Tongue (tissue), 2 donors: ENCODE measurements around the gene PARD3B. TPM values are rescaled to one million over a fixed set of nuclear protein-coding genes. Genes with fewer than 3 reads are reported as not detected.

Experiments
- DNase-seq: peaks from one replicate; pipeline ENCODE4 v3.0.0-alpha.2; 2015
- total RNA-seq: library from RNA; depleted of rRNA; stranded (reverse); fragments of >200 nt; gene quantifications from one replicate; pipeline ENCODE4 v1.2.3, GENCODE V29; 2014

PARD3B gene
- total RNA-seq, 1 donor from 2014 or later = 21.5 TPM

GRCh38 chr2:205524656-205525055 lies 979.4 kb downstream of the PARD3B start:
- DNase-seq = no peak

DNA sequence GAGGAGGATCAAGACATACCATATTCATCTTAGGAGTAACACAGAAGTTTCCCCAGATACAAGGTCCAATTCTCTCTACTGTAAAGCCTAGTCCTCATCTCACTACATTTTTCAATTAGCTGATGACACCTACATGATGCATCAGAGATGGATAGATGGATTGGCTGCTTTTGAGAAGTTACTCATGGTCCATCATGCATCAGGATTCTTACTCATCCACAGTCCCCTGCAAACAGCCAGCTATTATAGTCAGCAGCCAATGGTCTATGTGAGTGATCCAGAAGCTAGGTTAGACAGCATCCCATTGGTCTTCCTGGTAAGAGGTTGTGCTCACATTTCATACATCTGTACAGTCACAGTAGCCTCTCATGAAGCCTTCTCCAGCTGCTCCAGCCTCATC lies 982.5 kb downstream of the PARD3B start:
- no peak for DNase-seq

- no peak for DNase-seq
Measured at GRCh38 chr2:205531072-205531471, 985.8 kb downstream of the PARD3B start.

- DNase-seq = no peak
Measured at GRCh38 chr2:205531489-205532148, 986.3 kb downstream of the PARD3B start.

- DNase-seq = no peak
Measured at GRCh38 chr2:205535001-205535400, 989.7 kb downstream of the PARD3B start.

- no peak for DNase-seq
Measured at GRCh38 chr2:205539603-205540002, 994.3 kb downstream of the PARD3B start.

GRCh38 chr2:205540036-205540435 lies 994.8 kb downstream of the PARD3B start:
- DNase-seq = peak; percentile 24

DNA sequence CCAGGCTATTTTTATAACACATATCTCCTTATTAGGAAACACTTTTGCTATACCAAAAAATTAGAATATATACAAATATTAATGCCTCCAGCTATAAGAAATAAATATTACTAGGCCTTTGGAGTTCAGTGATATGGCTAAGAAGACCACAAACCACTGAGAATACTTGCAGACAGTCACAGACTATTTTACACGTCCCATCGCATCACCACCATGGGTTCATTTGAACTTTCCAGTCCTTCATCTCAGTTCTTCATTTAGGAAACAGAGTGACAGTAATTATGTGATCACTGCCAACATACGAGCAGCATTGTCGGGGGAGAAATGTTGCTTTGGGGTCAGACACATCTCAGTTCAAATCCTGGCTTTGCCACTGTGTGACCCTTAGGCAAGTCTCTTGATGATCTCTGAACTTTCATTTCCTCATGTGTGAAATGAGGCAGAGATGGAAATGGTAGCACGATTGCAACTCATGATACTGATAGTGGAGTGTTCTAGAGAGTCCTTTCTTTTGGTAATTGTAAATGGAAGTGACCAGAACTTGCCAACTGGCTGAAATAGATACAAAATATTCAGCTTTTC lies 998.1 kb downstream of the PARD3B start:
- no peak for DNase-seq

GRCh38 chr2:205543937-205544702 lies 998.8 kb downstream of the PARD3B start:
- peak; percentile 24 for DNase-seq

GRCh38 chr2:205545971-205546816 lies 1000.9 kb downstream of the PARD3B start:
- DNase-seq = no peak

- no peak for DNase-seq
Measured at GRCh38 chr2:205555566-205556230, 1010.4 kb downstream of the PARD3B start.

DNA sequence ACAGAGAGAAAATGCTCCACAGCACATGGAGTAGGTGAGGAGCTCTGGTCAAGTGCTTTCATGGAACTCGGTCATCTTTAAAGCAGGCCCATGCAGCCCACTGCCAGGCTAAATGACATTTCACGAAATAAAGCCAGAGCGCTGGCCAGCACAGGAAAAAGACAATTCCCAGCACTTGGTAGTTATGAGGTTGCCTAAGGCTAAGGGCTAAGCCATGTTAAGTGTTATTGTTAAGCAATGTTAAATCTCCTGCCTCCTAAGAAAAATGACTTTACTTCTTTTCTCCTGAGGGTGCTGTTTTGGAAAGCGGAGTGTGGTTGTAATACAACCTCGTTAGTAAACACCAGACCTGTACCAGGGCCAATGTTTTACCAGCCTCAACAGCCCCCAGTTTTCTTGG lies 1011.1 kb downstream of the PARD3B start:
- no peak for DNase-seq

GRCh38 chr2:205556841-205557539 lies 1011.7 kb downstream of the PARD3B start:
- peak; percentile 15 for DNase-seq

DNA sequence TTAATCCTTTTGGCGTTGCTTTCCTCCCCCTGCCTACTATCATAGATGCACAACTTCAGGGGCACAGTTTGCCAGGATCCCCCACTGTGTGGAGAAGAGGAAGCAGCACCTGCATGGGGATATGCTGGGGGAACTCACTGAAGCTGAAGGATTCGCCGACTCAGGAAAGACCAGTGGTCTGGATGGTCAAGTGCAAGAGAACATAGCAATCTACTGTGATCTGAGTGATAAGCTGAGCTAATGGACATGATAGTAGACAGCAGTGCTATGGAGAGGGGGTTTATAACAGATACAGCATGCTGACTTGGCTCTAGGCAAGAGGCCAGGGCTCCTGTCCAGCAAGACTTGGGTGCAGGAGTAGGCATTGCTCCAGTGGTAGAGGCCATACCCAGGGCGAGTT lies 1012.6 kb downstream of the PARD3B start:
- DNase-seq = no peak

- DNase-seq = no peak
Measured at GRCh38 chr2:205561441-205561840, 1016.2 kb downstream of the PARD3B start.

GRCh38 chr2:205563646-205564045 lies 1018.4 kb downstream of the PARD3B start:
- DNase-seq = no peak

DNA sequence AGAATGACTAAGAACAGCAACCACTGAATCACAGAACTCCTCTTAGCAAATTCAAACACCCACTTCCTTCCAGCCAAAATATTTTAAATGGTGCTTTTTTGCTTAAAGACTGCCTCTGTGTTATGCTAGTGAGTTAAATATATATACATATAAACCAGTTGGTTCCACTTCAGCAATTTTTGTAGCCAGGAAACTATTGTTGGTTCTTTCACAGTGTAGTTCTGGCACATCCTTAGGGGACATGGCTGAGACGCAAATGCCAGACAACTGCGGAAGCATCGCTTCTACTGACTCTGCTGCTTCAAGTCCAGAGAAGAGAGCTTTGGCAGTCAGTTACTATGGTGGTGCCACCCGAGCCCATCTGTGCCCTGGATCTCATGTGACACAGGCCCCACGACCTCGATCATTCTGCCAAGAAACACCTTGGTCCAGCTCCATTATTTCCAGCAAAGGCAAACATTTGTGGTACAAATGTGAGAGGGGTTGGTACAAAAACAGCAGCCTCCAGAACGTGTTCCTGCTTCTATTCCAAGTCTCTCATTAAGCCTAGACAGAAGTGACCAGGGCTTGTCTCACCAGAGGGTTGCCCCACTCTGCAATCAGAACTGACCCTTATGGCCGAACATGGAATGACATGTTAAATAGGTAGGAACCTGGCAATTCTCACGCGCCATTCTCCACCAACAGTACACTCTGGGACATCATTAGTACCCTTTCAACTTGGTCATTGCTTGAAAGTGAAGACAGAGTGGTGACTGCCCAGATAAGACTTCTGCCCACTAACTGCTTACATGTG lies 1019.3 kb downstream of the PARD3B start:
- DNase-seq = no peak

- DNase-seq = no peak
Measured at GRCh38 chr2:205565142-205565522, 1019.9 kb downstream of the PARD3B start.

GRCh38 chr2:205566606-205567168 lies 1021.4 kb downstream of the PARD3B start:
- no peak for DNase-seq

DNA sequence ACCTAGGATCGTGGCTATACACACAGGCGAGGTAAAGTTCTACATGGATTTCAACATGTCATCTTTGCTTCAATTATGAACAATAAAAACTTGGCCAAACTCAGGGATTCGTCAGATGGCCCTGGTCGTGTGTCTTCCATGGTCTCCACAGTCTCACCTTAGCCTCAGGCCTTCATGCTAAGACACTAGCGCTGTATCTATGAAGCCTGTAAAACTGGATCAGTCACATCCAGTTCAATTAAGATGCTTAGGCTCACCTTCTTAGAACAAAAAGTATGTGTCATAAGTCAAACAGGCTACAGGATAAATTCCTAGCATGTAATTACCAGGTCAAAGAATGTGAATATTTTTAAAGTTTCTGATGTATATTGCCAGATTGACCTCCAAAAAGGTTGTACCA lies 1023.3 kb downstream of the PARD3B start:
- no peak for DNase-seq
